ENCODE measurements around the gene ATOX1. TPM values are rescaled to one million over a fixed set of nuclear protein-coding genes. Genes with fewer than 3 reads are reported as not detected.

ATOX1 gene
- total and polyA plus RNA-seq, 2 experiments from 2014 or later = 118 to 134 TPM

- H3K4me1 Mint-ChIP-seq = peaks cover 69% of the 10 kb centered on the region
- peaks cover 29% of the 10 kb centered on the region for H3K36me3 Mint-ChIP-seq (ENCODE audit: low read depth)
Observed at GRCh38 chr5:151781201-151781600, 22.8 kb upstream of the ATOX1 start.

More at GRCh38 chr5:151781201-151781600, 22.8 kb upstream of the ATOX1 start:
- Histone ChIP-seq H2AFZ (no peak overlapping the region), H3F3A (replicated peaks; ENCODE audit: low read depth) (no peaks in the 10 kb centered on the region), H3K4me3 (no peak overlapping the region), H3K27ac (ENCODE audit: low read depth) (no peak overlapping the region), H3K4me1 (ENCODE audit: insufficient read depth) (peaks cover 59% of the 10 kb centered on the region), H3K27me3 (ENCODE audit: insufficient read depth) (no peaks in the 10 kb centered on the region), H3K9me2 (ENCODE audit: insufficient read depth) (no peaks in the 10 kb centered on the region), H3K36me3 (ENCODE audit: insufficient read depth) (no peaks in the 10 kb centered on the region), H4K20me1 (replicated peaks; ENCODE audit: insufficient read depth) (peaks cover 91% of the 10 kb centered on the region), H3K4me2 (peak overlapping the region; percentile 41), H3K79me2 (replicated peaks; ENCODE audit: insufficient read depth) (peaks cover 100% of the 10 kb centered on the region)
- Mint-ChIP-seq H3K4me3 (no peak overlapping the region), H3K27ac (no peak overlapping the region), H3K9me3 (no peaks in the 10 kb centered on the region), H3K27me3 (ENCODE audit: insufficient read depth, low read depth, poor library complexity) (peaks cover 7% of the 10 kb centered on the region)
- TF ChIP-seq ZNF462 (CRISPR knock-in tag; IDR thresholded peaks at IDR 0.05) (no peak), CREB1 (CRISPR knock-in tag; IDR thresholded peaks at IDR 0.05; ENCODE audit: low read depth) (no peak), JUNB (IDR thresholded peaks at IDR 0.05; ENCODE audit: unreplicated experiment) (no peak), ZNF331 (CRISPR knock-in tag; IDR thresholded peaks at IDR 0.05; ENCODE audit: low read depth) (no peak), ETS1 (IDR thresholded peaks at IDR 0.05) (no peak), NANOG (IDR thresholded peaks at IDR 0.05; ENCODE audit: borderline replicate concordance) (no peak), EZH2phosphoT487 (IDR thresholded peaks at IDR 0.05; ENCODE audit: unreplicated experiment) (no peak), REST (IDR thresholded peaks at IDR 0.05; ENCODE audit: unreplicated experiment) (no peak), POLR2AphosphoS5 (IDR thresholded peaks at IDR 0.05; ENCODE audit: low read depth) (no peak), STAT1 (IDR thresholded peaks at IDR 0.05; ENCODE audit: unreplicated experiment) (no peak), CTCF (conservative IDR thresholded peaks at IDR 0.05; ENCODE audit: low read depth in 2 of 2) (no peak), EZH2 (IDR thresholded peaks at IDR 0.05; ENCODE audit: low read depth, unreplicated experiment) (no peak), ZNF114 (CRISPR knock-in tag; IDR thresholded peaks at IDR 0.05) (no peak)
- ATAC-seq (no peak), DNase-seq (ENCODE audit: low spot score) (no peak)

Measured in GM23338 (cell line).